PC-3 (cell line): ENCODE measurements around the gene DAP3.
"Not testable (repeated sequence)": the region's sequence is repeated elsewhere in the genome, so short reads cannot be mapped to it uniquely, and the experiment has no call there.

Experiments
- EZH2phosphoT487 ChIP-seq: fragments of 300-600 bp; sonication (generic); IDR thresholded peaks from 2 replicates; pipeline ENCODE4 v1.6.1; 2018; ENCODE audit warnings: mild to moderate bottlenecking, antibody characterized with exemption, low read length, borderline replicate concordance
- TF ChIP-seq, protein P1 (sequence below): fragments of 300-600 bp; sonication (generic); conservative IDR thresholded peaks from 2 replicates; pipeline ENCODE4 v1.5.1; 2017; ENCODE audit warnings: antibody characterized with exemption, low read depth, mild to moderate bottlenecking, low read length

DNA sequence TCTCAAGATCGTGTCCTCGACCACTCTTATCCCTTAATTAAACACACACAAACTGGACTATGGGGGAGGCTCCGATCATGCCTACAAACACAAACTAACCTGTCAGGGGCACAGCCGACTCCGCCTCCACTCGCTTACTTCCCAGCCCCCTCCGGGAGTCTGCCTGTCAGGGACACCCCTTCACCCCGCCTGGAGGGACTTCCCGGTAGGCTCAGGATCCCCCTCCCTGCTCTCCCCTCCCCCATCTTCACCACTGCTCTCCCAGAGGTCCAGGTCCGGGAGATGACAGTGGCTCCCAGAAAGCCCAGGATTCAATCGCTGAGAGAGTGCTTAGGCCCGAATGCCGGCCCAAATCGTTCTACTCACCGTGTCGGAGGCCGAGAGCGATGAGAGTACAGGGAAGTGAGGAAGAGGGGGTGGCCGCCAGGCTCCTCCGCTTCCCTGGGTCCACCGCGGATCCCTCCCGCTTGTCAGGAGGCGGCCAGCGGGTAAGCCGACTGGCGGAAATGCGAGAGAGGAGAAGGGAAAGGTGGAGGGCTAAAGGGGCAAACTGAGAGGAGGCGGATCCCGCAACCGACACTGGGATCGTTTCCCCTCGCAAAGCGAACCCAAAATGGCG, 1.1 kb upstream of the DAP3 start:
- TF ChIP-seq, protein P1, sequence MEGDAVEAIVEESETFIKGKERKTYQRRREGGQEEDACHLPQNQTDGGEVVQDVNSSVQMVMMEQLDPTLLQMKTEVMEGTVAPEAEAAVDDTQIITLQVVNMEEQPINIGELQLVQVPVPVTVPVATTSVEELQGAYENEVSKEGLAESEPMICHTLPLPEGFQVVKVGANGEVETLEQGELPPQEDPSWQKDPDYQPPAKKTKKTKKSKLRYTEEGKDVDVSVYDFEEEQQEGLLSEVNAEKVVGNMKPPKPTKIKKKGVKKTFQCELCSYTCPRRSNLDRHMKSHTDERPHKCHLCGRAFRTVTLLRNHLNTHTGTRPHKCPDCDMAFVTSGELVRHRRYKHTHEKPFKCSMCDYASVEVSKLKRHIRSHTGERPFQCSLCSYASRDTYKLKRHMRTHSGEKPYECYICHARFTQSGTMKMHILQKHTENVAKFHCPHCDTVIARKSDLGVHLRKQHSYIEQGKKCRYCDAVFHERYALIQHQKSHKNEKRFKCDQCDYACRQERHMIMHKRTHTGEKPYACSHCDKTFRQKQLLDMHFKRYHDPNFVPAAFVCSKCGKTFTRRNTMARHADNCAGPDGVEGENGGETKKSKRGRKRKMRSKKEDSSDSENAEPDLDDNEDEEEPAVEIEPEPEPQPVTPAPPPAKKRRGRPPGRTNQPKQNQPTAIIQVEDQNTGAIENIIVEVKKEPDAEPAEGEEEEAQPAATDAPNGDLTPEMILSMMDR = not testable (repeated sequence)
- TF ChIP-seq EZH2phosphoT487 = not testable (repeated sequence)
